ENCODE measurements around the gene TDRD12.

Gene TDRD12

GRCh38 chr19:32872391-32872790 is 152.8 kb downstream of the TDRD12 start:
- DNase-seq = no peak

GRCh38 chr19:32873247-32873959 is 153.8 kb downstream of the TDRD12 start:
- DNase-seq = no peak

GRCh38 chr19:32874605-32875004 is 155.0 kb downstream of the TDRD12 start:
- DNase-seq = no peak

- no peak for DNase-seq
These were observed 155.9 kb downstream of the TDRD12 start for GRCh38 chr19:32875428-32875827.

GRCh38 chr19:32876236-32876918 is 156.8 kb downstream of the TDRD12 start:
- no peak for DNase-seq

GRCh38 chr19:32876919-32877285 is 157.3 kb downstream of the TDRD12 start:
- DNase-seq = no peak

Data from activated CD4-positive, CD25-positive, alpha-beta regulatory T cell (primary cell).